Mammary epithelial cell (primary cell): ENCODE measurements around the gene IQGAP2.

Source experiments
- CTCF ChIP-seq, 2 donors: IDR thresholded peaks in 1 of 2; conservative IDR thresholded peaks in 1 of 2; 2 replicates each; pipeline ENCODE4 v1.5.1; 2011 to 2012; ENCODE audit warnings: inconsistent platforms in 2 of 2, low read length in 2 of 2, mild to moderate bottlenecking in 2 of 2, control low read depth in 1 of 2, low read depth in 1 of 2; ENCODE audit not compliant: insufficient read depth in 1 of 2; ENCODE audit errors: extremely low read depth in 1 of 2
- EZH2 ChIP-seq: IDR thresholded peaks from 2 replicates; pipeline ENCODE4 v1.6.1; 2012; ENCODE audit warnings: low read length, inconsistent platforms, borderline replicate concordance

GRCh38 chr5:76504901-76505564, 101.9 kb downstream of the IQGAP2 start:
- TF ChIP-seq CTCF (conservative IDR thresholded peaks at IDR 0.05 in 1 of 2, IDR thresholded peaks at IDR 0.05 in 1 of 2; ENCODE audit: extremely low read depth in 1 of 2, insufficient read depth in 1 of 2, low read depth in 1 of 2, low read length in 2 of 2) = no peak
- TF ChIP-seq EZH2 = no peak
